GM12875 (cell line): ENCODE measurements around the gene ERCC5.

Source experiments
- H3K4me3 ChIP-seq: one replicate; pipeline ENCODE4 v1.5.1; 2011; ENCODE audit warnings: low read depth, low read length, control low read depth
- TF ChIP-seq, protein P1 (sequence below): IDR thresholded peaks from 2 replicates; pipeline ENCODE4 v1.5.1; 2011; ENCODE audit warnings: low read depth, mild to moderate bottlenecking, control low read depth, inconsistent platforms, low read length, moderate library complexity, borderline replicate concordance; ENCODE audit not compliant: insufficient read depth

Gene ERCC5

DNA sequence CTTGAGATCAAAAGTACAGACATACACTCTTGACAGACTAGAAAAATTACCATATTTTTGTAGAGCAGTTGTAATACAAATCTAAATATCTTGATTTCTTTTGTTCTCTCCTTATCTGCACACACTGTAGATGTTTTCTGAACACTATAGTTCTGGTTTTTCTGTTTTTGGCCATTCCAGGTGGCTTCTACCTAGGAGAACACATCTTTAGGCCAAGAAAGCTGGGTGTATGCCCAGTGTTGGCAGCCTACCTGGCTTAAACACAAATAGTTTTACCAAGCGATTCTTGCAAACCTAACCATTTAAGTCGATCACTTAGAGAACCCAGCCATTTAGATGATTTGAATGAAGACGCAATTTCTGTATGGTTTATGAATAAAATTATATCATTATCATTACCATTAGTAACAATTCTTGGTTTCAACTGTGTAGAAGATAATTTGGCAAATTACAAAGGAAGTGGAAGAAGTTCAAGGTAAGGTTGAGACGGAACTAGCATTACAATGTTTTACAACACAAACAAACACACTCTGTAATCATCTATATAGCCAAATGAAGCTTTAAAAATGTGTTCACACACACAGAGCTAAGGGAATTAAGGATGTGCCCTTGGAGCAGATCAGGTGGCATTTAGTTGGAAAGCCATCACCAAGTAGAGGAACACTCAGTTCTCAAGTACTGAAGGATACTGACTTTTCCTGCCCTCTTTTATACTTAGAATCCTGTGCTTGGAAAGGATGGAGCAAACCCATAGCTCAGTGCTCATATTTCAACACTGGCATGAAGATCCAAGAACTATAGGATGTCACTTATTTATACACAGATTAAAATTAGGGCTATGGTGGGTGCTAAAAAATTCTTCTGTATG lies 36.2 kb downstream of the ERCC5 start:
- TF ChIP-seq, protein P1, sequence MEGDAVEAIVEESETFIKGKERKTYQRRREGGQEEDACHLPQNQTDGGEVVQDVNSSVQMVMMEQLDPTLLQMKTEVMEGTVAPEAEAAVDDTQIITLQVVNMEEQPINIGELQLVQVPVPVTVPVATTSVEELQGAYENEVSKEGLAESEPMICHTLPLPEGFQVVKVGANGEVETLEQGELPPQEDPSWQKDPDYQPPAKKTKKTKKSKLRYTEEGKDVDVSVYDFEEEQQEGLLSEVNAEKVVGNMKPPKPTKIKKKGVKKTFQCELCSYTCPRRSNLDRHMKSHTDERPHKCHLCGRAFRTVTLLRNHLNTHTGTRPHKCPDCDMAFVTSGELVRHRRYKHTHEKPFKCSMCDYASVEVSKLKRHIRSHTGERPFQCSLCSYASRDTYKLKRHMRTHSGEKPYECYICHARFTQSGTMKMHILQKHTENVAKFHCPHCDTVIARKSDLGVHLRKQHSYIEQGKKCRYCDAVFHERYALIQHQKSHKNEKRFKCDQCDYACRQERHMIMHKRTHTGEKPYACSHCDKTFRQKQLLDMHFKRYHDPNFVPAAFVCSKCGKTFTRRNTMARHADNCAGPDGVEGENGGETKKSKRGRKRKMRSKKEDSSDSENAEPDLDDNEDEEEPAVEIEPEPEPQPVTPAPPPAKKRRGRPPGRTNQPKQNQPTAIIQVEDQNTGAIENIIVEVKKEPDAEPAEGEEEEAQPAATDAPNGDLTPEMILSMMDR, result no peak
- H3K4me3 ChIP-seq, result no peak overlapping the region

DNA sequence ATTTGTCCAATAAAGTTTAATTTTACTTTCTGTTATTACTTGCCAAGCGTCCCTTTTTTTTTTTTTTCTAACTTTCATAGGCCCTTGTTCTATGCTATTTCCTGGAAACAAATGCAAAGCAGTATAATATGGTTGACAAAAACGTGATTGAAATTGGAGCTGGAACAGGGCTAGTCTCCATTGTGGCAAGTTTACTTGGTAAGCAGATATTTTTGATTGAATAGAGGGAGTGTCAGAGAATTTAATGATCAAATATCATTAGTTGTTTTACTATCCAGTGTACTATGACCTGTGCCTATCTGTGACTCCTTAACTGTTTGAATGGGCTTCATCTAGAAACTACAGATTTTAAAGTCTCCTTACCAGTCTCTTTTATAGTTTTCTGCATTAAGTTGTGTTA lies 46.7 kb downstream of the ERCC5 start:
- no peak overlapping the region for H3K4me3 ChIP-seq
- TF ChIP-seq, protein P1, result no peak

DNA sequence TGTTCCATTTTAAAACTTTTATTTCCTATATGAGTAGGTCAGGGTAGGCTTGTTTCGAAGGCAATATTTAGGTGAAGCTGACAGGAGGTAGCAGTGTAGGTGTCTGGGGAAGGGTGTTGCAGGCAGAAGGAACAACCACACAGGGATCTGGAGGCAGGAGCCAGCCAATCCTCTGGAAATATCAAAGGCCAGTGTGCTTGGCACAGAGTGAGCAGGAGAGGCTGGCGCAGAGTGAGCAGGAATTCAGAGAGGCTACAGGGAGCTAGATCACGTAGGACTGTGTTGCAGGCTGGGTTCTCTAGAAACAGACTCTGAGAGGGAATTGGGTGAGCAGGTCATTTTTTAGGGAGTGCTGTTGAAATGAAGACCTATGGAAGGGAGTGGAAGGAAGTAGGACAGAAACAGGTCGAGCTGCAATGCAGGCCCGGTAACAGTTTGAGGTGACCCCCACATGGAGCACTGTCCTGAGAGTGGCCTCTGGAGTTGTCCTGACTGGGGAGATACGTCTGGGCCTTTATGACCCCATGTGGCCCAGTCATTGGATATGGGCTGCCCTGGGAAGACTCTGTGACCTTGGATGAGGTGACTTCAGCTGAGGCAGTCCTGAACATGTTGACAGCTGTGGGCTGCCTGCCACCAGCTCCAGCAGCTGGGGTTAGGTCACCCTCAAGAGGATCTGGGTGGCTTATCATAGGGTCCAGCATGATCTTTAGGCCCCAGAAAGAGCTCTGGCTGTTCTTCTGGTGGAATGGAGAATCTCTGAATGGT lies 51.7 kb downstream of the ERCC5 start:
- H3K4me3 ChIP-seq, result no peak overlapping the region
- TF ChIP-seq, protein P1, result no peak

DNA sequence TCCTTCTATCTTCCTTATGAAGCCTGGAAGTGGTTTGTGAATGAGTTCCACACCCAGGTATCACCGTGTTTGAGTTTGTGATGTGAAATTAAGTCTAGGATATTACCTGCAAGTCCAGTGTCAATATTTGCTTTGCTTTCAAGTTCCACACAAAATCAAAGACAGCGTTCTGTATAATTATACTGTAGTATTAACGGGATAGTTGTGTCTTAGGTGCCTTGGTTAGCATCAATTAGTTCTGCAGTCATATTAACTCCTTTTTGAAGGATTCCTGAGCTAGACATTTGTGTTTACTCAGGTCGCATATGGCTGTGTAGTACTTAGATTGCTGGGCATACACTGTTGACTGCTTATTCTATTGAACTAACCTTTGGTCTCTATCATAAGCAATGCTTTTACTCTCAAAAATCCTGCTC lies 54.4 kb downstream of the ERCC5 start:
- TF ChIP-seq, protein P1, result no peak
- no peak overlapping the region for H3K4me3 ChIP-seq

DNA sequence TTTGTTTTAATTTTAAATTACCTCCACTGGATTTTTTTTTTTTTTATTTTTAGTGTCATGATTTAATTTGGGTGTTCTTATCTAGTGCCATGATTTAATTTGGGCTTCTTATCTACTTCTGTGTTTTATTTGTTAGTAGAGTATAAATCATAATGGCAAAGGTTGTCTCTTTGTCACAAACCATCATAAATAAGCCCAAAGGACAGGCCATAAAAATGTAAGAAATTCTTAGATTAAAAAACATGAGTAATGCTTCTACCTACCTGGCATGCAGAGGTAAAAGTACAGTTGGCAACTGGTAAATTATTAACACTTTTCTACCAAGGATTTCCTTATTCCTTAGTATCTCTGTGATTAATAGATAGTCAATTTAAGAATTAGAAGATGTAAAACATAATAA lies 55.2 kb downstream of the ERCC5 start:
- H3K4me3 ChIP-seq, result no peak overlapping the region
- TF ChIP-seq, protein P1, result no peak

DNA sequence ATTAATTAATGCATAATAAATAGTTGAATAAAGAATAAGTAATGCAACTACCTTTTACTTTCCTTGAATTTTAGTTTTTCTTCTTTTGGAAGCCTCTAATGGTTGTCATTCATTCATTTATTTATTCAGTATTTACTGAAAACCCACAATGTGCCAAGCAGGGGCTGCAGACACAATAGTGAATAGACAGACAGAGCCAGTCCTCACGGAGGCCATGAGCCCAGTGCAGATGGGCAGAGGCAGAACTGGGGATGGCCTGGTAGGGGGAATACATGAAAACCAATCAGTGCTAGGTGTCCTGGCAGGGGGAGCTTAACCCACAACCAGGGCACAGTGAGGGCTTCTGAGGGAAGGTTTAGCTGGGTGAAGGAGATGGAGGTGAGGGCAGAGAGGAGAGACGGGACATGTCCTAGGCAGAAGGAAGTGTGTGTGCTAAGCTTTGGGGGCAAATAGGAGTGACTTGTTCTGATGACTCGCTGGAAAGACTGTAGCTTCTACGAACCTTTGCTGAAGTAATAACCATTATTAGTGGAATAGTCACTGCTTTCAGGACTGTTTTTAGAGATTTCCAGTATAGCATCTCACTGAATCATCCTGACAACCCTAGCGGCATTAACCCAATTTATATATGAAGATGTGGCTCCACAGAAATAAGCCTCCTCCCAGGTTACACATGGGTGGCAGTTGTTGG lies 55.9 kb downstream of the ERCC5 start:
- TF ChIP-seq, protein P1, result no peak
- no peak overlapping the region for H3K4me3 ChIP-seq
